T-helper 1 cell (primary cell): ENCODE data around the gene PPIAL4G.
"Not testable (repeated sequence)": the region's sequence is repeated elsewhere in the genome, so short reads cannot be mapped to it uniquely, and the experiment has no call there.

Experiments
- DNase-seq, 5 donors: peaks; one replicate each; pipeline ENCODE4 v3.0.0-alpha.2; 2012 to 2020
- total RNA-seq, 4 donors: gene quantifications; one replicate each; lab custom pipeline; 2026; lab: John Stamatoyannopoulos, UW

Gene PPIAL4G
- 0 reads per million in 4 donors for total RNA-seq

DNA sequence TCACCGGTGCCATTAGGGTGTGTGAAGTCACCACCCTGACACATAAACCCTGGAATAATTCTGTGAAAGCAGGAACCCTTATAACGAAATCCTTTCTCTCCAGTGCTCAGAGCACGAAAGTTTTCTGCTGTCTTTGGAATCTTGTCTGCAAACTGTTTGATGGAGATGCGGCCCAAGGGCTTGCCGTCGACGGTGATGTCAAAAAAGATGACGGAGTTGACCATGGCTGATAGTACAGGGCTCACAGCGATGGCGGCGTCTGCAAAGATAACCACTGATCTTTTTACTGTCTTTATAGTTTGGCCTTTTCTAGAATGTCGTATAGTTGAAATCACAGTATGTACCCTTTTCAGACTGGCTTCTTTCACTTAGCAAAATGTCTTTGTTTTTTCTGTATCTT is at the start of gene PPIAL4G:
TSS of gene PPIAL4G (minus strand) at position 274 of the 400 bp plus-strand sequence. CDS start at position 224, 50 bp downstream.
- not testable (repeated sequence) for DNase-seq

GRCh38 chr1:148532158-148532557 is 49.1 kb upstream of the PPIAL4G start:
- DNase-seq, result not testable (repeated sequence)

DNA sequence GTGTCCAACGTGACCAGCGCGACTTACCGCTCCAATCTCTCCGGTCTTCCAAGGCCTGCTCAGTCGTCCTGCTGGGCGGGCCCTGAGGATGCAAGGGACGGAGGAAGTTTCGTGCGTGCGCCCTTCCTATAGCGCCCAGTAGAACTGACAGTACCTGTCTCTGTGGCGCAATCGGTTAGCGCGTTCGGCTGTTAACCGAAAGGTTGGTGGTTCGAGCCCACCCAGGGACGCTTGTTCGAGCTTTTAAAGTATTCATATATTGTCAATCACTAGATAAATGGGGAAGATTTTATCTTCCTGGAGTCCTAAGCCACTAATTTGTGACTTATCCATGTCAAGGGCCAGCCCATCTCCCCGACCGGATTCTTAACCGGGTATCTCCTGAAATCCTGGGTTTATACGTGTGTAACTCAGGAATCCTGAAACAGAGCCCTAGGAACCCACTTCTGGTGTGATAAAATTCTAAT is 46.0 kb upstream of the PPIAL4G start:
- DNase-seq, result peak; percentile 21 to 62 (median 38)

DNA sequence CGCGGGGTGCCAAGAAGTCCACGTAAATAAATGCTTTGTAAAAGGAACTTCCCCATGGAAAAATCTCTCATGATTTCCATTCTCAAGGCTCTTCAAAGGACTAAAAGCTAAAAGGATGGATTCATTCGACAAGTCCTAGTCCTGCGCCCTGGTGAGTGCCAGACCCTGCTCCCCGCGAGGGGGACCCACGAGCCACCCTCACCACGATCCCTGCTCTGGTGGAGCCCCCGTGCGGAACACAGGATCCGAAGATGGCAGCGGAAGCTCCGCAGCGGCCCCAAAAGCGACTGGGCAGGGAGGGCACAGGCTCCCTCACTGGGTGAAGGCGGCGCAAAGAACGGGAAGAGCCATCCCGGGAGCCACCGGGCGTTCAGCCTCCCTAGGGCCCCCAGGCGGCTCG is 45.5 kb upstream of the PPIAL4G start:
- DNase-seq, result not testable (repeated sequence)

- not testable (repeated sequence) for DNase-seq
Observed at GRCh38 chr1:148526587-148526986, 43.5 kb upstream of the PPIAL4G start.

DNA sequence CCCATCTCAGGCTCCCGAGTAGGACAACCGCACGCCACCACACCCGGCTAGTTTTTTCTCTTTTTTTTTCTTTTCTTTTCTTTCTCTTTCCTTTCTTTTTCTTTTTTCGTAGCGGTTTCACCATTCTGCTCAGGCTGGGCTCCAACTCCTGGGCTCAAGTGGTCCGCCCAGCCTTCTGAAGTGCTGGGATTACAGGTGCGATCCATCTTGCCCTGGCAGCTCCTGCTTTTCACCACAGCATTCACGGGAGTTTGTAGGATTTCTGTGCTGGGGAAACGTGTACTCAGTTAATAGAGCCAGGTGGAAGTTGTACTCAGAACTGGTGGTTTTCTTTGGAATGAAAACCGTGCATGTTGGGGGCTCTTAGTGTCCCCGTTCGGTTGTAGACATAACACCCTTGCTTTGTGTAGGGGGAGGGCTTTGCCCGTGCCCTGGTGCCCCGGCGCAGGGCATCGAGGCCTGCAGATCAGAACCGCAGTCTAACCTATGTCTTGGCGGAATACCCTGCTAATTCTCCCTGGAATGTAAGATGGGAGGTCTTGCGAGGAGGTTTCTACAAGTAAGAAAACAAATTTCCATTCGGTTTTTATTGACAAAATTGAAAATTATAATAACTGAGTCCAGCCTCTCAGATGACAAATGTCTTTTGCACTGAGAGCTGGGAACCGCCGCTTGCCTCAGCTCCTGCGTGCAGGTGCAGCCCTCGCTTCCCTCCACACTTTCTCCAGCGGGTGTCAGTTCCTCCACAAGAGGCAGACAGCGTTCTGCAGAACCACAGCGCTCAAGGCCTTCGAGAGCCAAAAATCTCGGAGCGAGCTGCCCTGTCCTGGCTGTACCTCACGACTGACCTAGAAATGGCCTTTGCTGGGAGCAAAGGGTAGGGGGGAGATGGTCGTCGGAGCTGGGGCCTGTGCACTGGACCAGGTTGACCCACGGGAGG is 40.4 kb upstream of the PPIAL4G start:
- DNase-seq, result not testable (repeated sequence)

DNA sequence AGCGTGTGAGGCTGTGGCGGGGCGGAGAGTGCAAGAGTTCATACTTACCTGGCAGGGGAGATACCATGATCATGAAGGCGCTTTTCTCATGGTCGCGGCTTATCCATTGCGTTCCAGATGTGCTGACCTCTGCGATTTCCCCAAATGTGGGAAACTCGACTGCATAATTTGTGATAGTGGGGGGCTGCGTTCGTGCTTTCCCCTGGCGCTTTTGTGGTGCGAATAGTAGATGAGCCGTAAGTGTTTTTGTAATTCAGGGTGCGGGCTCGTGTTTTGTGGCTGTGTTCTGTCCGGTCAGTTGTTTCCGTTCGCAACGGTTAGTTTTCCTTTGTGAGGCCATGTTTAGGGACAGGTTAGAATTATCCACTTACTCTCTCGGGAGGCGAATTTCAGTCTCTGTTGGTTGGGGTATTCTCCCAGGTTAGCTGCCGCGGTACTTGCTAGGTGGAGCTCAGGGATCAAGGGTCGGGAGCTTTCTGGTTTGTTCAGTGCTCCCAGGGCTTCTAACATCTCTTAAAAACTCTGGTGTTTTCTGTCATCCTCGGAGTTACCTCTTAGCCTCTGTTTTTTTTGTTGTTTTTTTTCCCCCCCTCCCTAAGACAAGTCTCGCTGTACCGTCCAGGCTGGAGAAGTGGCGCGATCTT is 39.6 kb upstream of the PPIAL4G start:
- peak; percentile 58 to 98 (median 80) for DNase-seq

- peak; percentile 73 to 94 (median 75) for DNase-seq
Observed at GRCh38 chr1:148522072-148522471, 39.0 kb upstream of the PPIAL4G start.

DNA sequence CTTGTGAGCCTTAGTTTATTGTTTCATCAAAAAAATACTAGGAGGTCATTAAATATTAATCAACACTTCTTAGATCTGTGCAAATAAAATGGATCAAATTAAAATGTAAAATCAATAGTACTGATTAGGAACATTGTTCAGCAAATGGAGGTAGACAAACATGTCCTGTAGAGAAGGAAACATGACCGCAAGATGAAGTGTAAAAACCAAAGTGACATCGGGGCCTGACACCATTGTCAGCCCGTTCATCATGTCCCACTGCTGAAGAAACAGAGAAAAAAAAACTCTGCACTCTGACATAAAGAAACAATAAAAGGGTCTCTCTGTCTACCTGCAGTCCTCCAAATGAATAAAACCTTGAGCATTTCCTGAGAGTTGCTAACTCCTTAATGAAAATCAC is 31.2 kb upstream of the PPIAL4G start:
- DNase-seq, result not testable (repeated sequence)

GRCh38 chr1:148512571-148513184 is 29.6 kb upstream of the PPIAL4G start:
- DNase-seq, result peak in 1 of 5 donors; percentile 45

- DNase-seq, result not testable (repeated sequence)
Observed at GRCh38 chr1:148493933-148494332, 10.8 kb upstream of the PPIAL4G start.

DNA sequence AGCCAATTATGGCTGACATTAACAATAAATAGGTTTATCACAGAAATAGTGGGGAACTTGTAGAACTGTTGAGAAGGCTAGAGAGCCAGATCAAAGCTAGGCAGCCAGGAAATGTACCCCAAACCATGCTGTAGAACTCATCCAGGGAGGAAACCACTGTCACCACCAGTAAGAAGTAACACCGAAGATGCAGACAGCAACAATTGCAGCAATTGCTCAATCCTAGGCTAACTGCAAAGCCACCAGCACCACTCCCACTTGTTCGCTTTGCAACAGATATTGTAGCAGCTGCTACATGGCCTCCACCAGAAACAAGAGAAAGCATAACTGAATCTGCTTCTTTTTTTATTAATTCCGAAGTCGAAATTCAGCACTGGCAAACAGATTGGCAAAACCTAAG is 2.0 kb downstream of the PPIAL4G start:
- peak in 2 of 5 donors; percentile 2 to 4 for DNase-seq

- not testable (repeated sequence) for DNase-seq
Observed at GRCh38 chr1:148459694-148460093, 23.4 kb downstream of the PPIAL4G start.

DNA sequence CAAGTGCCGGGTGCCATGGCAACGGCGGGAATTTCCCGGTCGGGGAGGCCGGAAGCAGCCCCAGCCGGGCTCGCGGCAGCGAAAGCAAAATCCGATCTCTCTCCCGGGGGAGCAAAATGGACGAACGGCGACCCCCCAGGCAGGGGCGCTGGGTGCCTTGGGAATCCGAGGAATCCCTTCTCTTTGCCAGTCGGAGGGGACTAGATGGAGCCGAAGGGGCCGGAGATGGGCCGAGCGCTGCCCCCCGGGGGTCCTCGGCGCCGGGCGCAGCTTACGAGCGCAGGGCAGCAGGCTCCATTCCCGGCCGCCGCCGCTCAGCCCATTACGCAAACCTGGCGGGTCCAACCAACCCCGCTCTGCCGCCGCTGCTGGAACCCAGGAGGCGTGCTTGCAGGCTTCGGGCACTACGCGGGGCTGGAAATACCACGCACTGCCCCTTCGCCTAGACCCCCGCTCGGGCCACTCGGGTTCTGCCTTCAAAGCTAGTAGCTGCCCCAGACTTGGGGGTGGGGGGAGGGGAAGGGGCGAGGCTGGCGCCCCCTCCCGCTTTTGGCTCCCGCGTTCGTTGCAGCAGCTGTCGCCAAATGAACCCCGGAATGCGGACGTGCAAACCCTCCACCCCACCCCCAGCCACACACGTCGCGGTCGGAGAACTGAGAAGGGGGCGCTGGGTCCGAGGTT is 24.1 kb downstream of the PPIAL4G start:
- DNase-seq, result peak in 3 of 5 donors; percentile 26 to 33 (median 26)

- peak in 4 of 5 donors; percentile 18 to 61 (median 47) for DNase-seq
Observed at GRCh38 chr1:148458398-148458797, 24.7 kb downstream of the PPIAL4G start.

DNA sequence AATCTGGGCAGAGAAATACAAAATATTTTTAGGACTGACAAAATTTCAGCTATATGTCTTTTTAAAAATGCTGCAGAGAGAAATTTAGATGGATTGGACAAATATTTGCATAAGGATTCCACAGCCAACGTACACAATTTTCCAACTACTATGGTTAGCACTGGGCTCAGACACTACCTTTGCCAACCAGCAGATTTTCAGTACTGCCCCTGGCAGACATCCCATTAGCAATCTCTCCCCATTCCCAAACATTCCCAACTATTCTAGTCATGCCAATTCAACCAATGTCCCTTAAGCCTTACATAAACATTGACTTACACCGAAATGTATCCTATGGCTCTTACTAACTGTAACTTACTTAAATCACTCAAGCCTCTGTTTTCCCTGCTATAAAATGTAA is 30.3 kb downstream of the PPIAL4G start:
- DNase-seq, result not testable (repeated sequence)

- DNase-seq, result not testable (repeated sequence)
Observed at GRCh38 chr1:148439654-148440325, 43.3 kb downstream of the PPIAL4G start.

DNA sequence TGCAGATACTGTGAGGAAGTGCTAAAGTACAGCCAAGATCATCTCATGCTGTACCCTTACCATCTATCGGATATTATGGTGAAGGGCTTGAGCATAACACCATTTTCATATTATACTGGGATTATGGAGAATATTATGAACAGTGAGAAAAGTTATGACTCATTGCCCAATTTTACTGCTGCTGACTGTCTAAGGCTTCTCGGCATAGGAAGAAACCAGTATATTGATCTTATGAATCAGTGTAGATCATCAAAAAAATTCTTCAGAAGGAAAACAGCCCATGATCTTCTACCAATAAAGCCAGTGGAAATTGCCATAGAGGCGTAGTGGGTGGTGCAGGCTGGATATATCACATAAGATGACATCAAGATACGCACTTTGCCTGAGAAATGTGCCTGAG is 47.7 kb downstream of the PPIAL4G start:
- DNase-seq, result no peak

- DNase-seq, result no peak
Observed at GRCh38 chr1:148434832-148435231, 48.3 kb downstream of the PPIAL4G start.

DNA sequence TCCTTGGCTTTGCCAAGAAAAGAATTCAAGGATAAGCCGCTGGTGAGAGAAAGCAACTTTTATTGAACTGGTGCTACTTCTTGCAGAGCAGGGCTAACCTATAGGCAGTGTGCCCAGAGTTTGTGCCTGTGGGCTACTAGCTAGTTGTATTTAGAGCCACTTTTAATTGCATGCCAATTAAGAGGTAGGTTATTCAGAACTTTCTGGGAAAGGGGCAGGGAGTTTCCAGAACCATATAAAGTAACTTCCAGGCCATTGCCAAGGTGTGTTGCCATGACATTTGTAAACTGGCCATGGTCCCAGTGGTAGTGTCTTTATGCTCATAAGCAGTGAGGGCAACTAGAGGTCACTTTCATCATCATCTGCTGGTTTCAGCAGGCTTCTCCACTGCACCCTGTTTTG is 50.2 kb downstream of the PPIAL4G start:
- not testable (repeated sequence) for DNase-seq
